Skeletal muscle satellite cell (primary cell): Measurements from ENCODE around the gene LAT.
"Not testable (repeated sequence)": the region's sequence is repeated elsewhere in the genome, so short reads cannot be mapped to it uniquely, and the experiment has no call there.

Source experiments
- H3K27me3 ChIP-seq: 2 replicates; pipeline ENCODE4 v1.7.0; 2013; ENCODE audit warnings: low read length; ENCODE audit not compliant: control insufficient read depth, insufficient read depth
- H3K36me3 ChIP-seq: 2 replicates; pipeline ENCODE4 v1.7.0; 2013; ENCODE audit warnings: mild to moderate bottlenecking, control low read depth, low read length; ENCODE audit not compliant: insufficient read depth
- H3K4me1 ChIP-seq: 2 replicates; pipeline ENCODE4 v1.7.0; 2013; ENCODE audit warnings: low read length; ENCODE audit not compliant: control insufficient read depth, insufficient read depth
- H3K4me2 ChIP-seq: 2 replicates; pipeline ENCODE4 v1.7.0; 2013; ENCODE audit warnings: mild to moderate bottlenecking, low read length
- H3K4me3 ChIP-seq: 2 replicates; pipeline ENCODE4 v1.7.0; 2013; ENCODE audit warnings: low read length
- H3K9ac ChIP-seq: 2 replicates; pipeline ENCODE4 v1.7.0; 2013; ENCODE audit warnings: mild to moderate bottlenecking, low read depth, low read length, moderate library complexity
- H3K9me3 ChIP-seq: replicated peaks from 2 replicates; pipeline ENCODE4 v1.7.0; 2013; ENCODE audit warnings: mild to moderate bottlenecking, control low read depth, low read length

Gene LAT

GRCh38 chr16:28990375-28991040 lies 5.7 kb downstream of the LAT start:
- Histone ChIP-seq H3K9ac (no peak overlapping the region), H3K4me2 (no peak overlapping the region), H3K9me3 (no peaks in the 10 kb centered on the region), H3K36me3 (peaks cover 23% of the 10 kb centered on the region), H3K4me3 (no peak overlapping the region), H3K4me1 (no peaks in the 10 kb centered on the region), H3K27me3 (no peaks in the 10 kb centered on the region)

GRCh38 chr16:28991687-28992086 lies 6.8 kb downstream of the LAT start:
- Histone ChIP-seq H3K9me3 (no peaks in the 10 kb centered on the region), H3K4me2 (no peak overlapping the region), H3K36me3 (peaks cover 13% of the 10 kb centered on the region), H3K4me3 (no peak overlapping the region), H3K27me3 (no peaks in the 10 kb centered on the region), H3K9ac (no peak overlapping the region), H3K4me1 (no peaks in the 10 kb centered on the region)

- no peaks in the 10 kb centered on the region for H3K4me1 ChIP-seq
- no peaks in the 10 kb centered on the region for H3K9me3 ChIP-seq
- no peak overlapping the region for H3K4me2 ChIP-seq
- H3K36me3 ChIP-seq: peaks cover 6% of the 10 kb centered on the region
- H3K27me3 ChIP-seq: no peaks in the 10 kb centered on the region
- H3K4me3 ChIP-seq: no peak overlapping the region
- no peak overlapping the region for H3K9ac ChIP-seq
Measured at GRCh38 chr16:28992496-28992895, 7.6 kb downstream of the LAT start.

GRCh38 chr16:28998837-28999236 lies 14.0 kb downstream of the LAT start:
- H3K4me1 ChIP-seq: no peaks in the 10 kb centered on the region
- H3K36me3 ChIP-seq: no peaks in the 10 kb centered on the region
- H3K9ac ChIP-seq: no peak overlapping the region
- H3K9me3 ChIP-seq: no peaks in the 10 kb centered on the region
- peaks cover 20% of the 10 kb centered on the region for H3K27me3 ChIP-seq
- no peak overlapping the region for H3K4me3 ChIP-seq
- H3K4me2 ChIP-seq: no peak overlapping the region

- Histone ChIP-seq H3K4me2 (no peak overlapping the region), H3K9ac (no peak overlapping the region), H3K27me3 (peaks cover 20% of the 10 kb centered on the region), H3K4me3 (no peak overlapping the region), H3K36me3 (no peaks in the 10 kb centered on the region), H3K9me3 (no peaks in the 10 kb centered on the region), H3K4me1 (no peaks in the 10 kb centered on the region)
Measured at GRCh38 chr16:28999577-28999976, 14.7 kb downstream of the LAT start.

DNA sequence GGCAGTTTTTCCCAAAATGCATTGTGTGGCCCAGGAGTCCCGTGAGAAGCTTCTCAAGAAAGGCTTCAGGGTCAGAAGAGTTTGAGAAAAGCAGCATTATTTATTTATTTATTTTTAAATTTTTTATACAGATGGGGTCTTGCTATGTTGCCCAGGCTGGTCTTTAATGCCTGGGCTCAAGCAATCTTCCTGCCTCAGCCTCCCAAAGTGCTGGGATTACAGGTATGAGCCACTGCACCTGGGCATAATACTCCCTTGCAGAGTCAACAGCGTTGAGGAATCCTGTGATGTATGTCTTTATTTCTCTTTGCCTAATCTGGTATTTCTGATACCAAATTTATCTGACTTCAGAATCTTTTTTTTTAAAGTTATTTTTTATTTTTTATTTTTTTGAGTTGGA lies 15.2 kb downstream of the LAT start:
- Histone ChIP-seq H3K36me3 (no peaks in the 10 kb centered on the region), H3K9ac (no peak overlapping the region), H3K4me2 (no peak overlapping the region), H3K4me3 (no peak overlapping the region), H3K4me1 (no peaks in the 10 kb centered on the region), H3K27me3 (peaks cover 22% of the 10 kb centered on the region), H3K9me3 (no peaks in the 10 kb centered on the region)

GRCh38 chr16:29004496-29005139 lies 19.8 kb downstream of the LAT start:
- not testable (repeated sequence) for H3K9me3 ChIP-seq, H3K4me3 ChIP-seq, H3K4me1 ChIP-seq, H3K36me3 ChIP-seq, H3K4me2 ChIP-seq, H3K9ac ChIP-seq
- H3K27me3 ChIP-seq: peaks cover 20% of the 10 kb centered on the region

DNA sequence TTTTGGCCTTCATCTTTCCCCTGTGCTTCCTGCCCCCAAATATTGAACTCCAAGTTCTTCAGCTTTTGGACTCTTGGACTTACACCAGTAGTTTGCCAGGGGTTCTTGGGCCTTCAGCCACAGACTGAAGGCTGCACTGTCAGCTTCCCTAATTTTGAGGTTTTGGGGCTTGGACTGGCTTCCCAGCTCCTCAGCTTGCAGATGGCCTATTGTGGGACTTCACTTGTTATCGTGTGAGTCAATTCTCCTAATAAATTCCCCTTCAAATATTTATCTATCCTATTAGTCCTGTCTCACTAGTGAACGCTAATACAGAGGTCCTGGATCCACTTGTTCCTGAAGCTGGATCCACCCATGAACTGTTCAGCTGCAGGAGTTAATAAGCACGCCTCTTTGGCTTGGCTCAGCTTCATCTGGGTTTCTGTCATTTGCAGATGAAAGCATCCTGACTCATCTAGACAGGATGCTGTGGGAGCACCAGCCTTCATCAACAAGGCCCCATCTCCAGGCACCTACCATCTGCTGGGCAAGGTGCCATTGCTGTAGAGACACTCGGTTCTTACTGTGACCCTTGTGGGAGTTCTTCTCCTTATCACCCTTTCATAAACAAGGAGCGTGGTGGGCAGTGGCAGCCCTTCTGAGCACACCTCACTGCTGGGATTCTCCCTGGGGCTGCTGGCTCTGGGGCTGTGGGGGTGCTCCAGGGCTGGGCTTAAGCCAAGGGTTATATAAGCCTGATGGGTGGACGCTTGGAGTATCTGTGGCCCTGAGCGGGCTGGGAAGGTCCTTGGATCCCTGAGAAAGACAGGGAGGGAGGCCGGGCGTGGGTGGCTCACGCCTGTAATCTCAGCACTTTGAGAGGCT lies 23.1 kb downstream of the LAT start:
- H3K36me3 ChIP-seq: no peaks in the 10 kb centered on the region
- no peak overlapping the region for H3K4me2 ChIP-seq
- no peaks in the 10 kb centered on the region for H3K9me3 ChIP-seq
- H3K9ac ChIP-seq: no peak overlapping the region
- H3K4me1 ChIP-seq: peaks cover 5% of the 10 kb centered on the region
- no peak overlapping the region for H3K4me3 ChIP-seq
- peaks cover 20% of the 10 kb centered on the region for H3K27me3 ChIP-seq

- no peak overlapping the region for H3K4me3 ChIP-seq
- no peak overlapping the region for H3K4me2 ChIP-seq
- H3K36me3 ChIP-seq: no peaks in the 10 kb centered on the region
- H3K9me3 ChIP-seq: no peaks in the 10 kb centered on the region
- no peak overlapping the region for H3K9ac ChIP-seq
- H3K27me3 ChIP-seq: peaks cover 17% of the 10 kb centered on the region
- peaks cover 5% of the 10 kb centered on the region for H3K4me1 ChIP-seq
Measured at GRCh38 chr16:29009050-29009837, 24.4 kb downstream of the LAT start.

DNA sequence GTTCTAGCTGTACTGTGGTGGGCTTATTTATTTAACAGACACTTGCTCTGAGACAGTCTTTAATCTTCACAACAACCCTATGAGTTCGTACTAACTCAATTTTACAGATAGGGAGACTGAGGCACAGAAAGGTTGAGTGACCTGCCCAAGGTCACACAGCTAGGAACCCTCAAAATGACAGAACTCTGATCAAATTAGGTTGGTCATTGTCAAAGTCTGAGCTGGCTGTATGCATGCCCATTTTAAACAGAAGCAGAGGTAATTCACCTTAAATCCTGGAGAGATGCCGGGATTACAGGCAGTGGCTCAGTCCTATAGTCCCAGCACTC lies 24.9 kb downstream of the LAT start:
- Histone ChIP-seq H3K27me3 (peaks cover 17% of the 10 kb centered on the region), H3K4me2 (no peak overlapping the region), H3K4me3 (no peak overlapping the region), H3K4me1 (peaks cover 5% of the 10 kb centered on the region), H3K36me3 (no peaks in the 10 kb centered on the region), H3K9ac (no peak overlapping the region), H3K9me3 (no peaks in the 10 kb centered on the region)

- Histone ChIP-seq H3K4me1 (peaks cover 5% of the 10 kb centered on the region), H3K9ac (no peak overlapping the region), H3K4me3 (no peak overlapping the region), H3K36me3 (no peaks in the 10 kb centered on the region), H3K27me3 (peaks cover 7% of the 10 kb centered on the region), H3K4me2 (no peak overlapping the region), H3K9me3 (no peaks in the 10 kb centered on the region)
Measured at GRCh38 chr16:29011112-29011511, 26.3 kb downstream of the LAT start.
